PC-3 (cell line): ENCODE measurements around the gene KMT2C.
"Not testable (repeated sequence)": the region's sequence is repeated elsewhere in the genome, so short reads cannot be mapped to it uniquely, and the experiment has no call there.

Experiments
- CTCF ChIP-seq: fragments of 300-600 bp; sonication (generic); conservative IDR thresholded peaks from 2 replicates; pipeline ENCODE4 v1.5.1; 2017; ENCODE audit warnings: antibody characterized with exemption, low read depth, mild to moderate bottlenecking, low read length
- EZH2phosphoT487 ChIP-seq: fragments of 300-600 bp; sonication (generic); IDR thresholded peaks from 2 replicates; pipeline ENCODE4 v1.6.1; 2018; ENCODE audit warnings: mild to moderate bottlenecking, antibody characterized with exemption, low read length, borderline replicate concordance

DNA sequence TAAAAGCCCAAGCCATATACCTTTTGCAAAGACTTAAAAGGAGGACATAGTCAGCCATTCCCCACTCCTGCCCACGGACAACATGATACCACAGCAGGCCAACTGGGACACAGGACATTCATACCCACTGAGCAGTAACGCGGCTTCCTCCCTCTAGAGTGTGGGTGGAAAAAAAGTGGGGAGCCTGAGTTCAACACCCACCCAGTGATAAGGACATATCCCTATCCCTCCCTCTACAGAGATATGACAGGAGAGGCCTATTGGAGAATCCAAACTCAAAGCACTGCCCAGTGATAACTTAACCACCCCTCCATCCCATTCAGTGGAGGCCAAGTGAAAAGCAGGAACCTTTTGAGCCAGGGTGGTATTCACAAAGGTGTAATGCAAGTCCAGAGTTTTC is 148.8 kb downstream of the KMT2C start:
- TF ChIP-seq CTCF, EZH2phosphoT487: not testable (repeated sequence)
